DND-41 (cell line): ENCODE measurements around the gene ECT2L.

ENCODE experiments used
- ATAC-seq: fragments of 200-7000 bp; cut with Tn5 transposase; 3 replicates; pipeline ENCODE4 v1.9.1; 2021; ENCODE audit warnings: low read depth; ENCODE audit not compliant: insufficient read depth
- DNase-seq: peaks from one replicate; pipeline ENCODE4 v3.0.0-alpha.2; 2020
- H2AFZ ChIP-seq: 2 replicates; pipeline ENCODE4 v1.6.0; 2012; ENCODE audit warnings: low read depth, low read length
- H3K27ac ChIP-seq: 2 replicates; pipeline ENCODE4 v1.5.1; 2012; ENCODE audit warnings: low read length, inconsistent platforms
- H3K27me3 ChIP-seq: fragments of 200-600 bp; sonication (generic); 2 replicates; pipeline ENCODE4 v1.6.0; 2012; ENCODE audit warnings: low read length, mild to moderate bottlenecking, inconsistent platforms; ENCODE audit not compliant: insufficient read depth, poor library complexity
- H3K36me3 ChIP-seq: 2 replicates; pipeline ENCODE4 v1.5.1; 2012; ENCODE audit warnings: low read length, inconsistent platforms; ENCODE audit not compliant: insufficient read depth
- H3K4me1 ChIP-seq: 2 replicates; pipeline ENCODE4 v1.5.1; 2012; ENCODE audit warnings: mild to moderate bottlenecking, low read length; ENCODE audit not compliant: insufficient read depth
- H3K4me2 ChIP-seq: 2 replicates; pipeline ENCODE4 v1.6.0; 2012; ENCODE audit warnings: mild to moderate bottlenecking, moderate library complexity, low read length, inconsistent platforms; ENCODE audit not compliant: insufficient read depth
- H3K4me3 ChIP-seq, 2 experiments: fragments of 200-600 bp in 1 of 2; shearing (Covaris generic) in 1 of 2; 2 replicates each; pipeline ENCODE4 v1.5.1; 2012 to 2016; ENCODE audit warnings: inconsistent platforms in 2 of 2, low read length in 2 of 2, mild to moderate bottlenecking in 2 of 2, low read depth in 1 of 2, moderate library complexity in 1 of 2
- H3K79me2 ChIP-seq: 2 replicates; pipeline ENCODE4 v1.6.0; 2012; ENCODE audit warnings: low read length, inconsistent platforms; ENCODE audit not compliant: insufficient read depth
- H3K9ac ChIP-seq: 2 replicates; pipeline ENCODE4 v1.6.0; 2012; ENCODE audit warnings: low read depth, mild to moderate bottlenecking, inconsistent platforms, low read length, moderate library complexity
- H3K9me3 ChIP-seq: 2 replicates; pipeline ENCODE4 v1.5.1; 2012; ENCODE audit warnings: low read length, moderate library complexity, mild to moderate bottlenecking, inconsistent platforms; ENCODE audit not compliant: insufficient read depth, severe bottlenecking
- H4K20me1 ChIP-seq: 2 replicates; pipeline ENCODE4 v1.6.0; 2012; ENCODE audit warnings: low read length; ENCODE audit not compliant: insufficient read depth
- EZH2 ChIP-seq: IDR thresholded peaks from 3 replicates; pipeline ENCODE4 v1.6.1; 2012; ENCODE audit warnings: borderline replicate concordance, low read depth, mild to moderate bottlenecking, moderate library complexity, low read length, inconsistent platforms; ENCODE audit not compliant: severe bottlenecking
- TF ChIP-seq, protein P1 (sequence below): IDR thresholded peaks from 2 replicates; pipeline ENCODE4 v1.5.1; 2012; ENCODE audit warnings: borderline replicate concordance, low read length, moderate library complexity, mild to moderate bottlenecking; ENCODE audit not compliant: poor library complexity, severe bottlenecking; ENCODE audit errors: extremely low read depth

ECT2L gene

DNA sequence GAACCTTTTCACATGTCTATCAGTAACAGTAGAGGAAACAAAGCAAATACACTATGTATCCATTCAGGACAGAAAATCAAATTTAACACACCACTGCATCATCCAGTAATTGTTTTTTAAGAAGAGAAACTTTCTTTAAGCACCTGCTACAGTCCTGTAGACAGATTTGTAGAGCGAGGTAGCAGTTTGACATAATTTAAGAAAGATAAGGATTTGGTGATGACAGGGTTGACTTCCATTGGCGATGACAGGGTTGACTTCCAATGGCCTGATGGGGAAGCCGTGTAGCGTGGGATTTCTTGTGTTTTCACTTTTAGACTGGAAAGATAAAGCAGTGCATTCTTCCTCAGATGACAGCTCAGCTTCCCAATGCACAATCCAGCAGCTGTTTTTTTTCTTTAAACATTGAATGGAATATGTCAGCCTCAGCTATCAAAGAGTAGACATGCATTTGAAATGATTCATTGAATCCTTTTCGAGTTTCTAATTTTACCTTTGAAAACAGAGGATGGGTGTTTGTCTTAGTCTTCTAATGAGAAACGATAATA lies 68.5 kb downstream of the ECT2L start:
- Histone ChIP-seq H3K9ac (no peak overlapping the region), H3K79me2 (no peaks in the 10 kb centered on the region), H3K4me1 (no peaks in the 10 kb centered on the region), H3K4me2 (no peak overlapping the region), H3K36me3 (no peaks in the 10 kb centered on the region), H2AFZ (no peak overlapping the region), H3K9me3 (no peaks in the 10 kb centered on the region), H3K27me3 (no peaks in the 10 kb centered on the region), H3K4me3 (no peak overlapping the region), H3K27ac (no peak overlapping the region), H4K20me1 (no peaks in the 10 kb centered on the region)
- TF ChIP-seq, protein P1, sequence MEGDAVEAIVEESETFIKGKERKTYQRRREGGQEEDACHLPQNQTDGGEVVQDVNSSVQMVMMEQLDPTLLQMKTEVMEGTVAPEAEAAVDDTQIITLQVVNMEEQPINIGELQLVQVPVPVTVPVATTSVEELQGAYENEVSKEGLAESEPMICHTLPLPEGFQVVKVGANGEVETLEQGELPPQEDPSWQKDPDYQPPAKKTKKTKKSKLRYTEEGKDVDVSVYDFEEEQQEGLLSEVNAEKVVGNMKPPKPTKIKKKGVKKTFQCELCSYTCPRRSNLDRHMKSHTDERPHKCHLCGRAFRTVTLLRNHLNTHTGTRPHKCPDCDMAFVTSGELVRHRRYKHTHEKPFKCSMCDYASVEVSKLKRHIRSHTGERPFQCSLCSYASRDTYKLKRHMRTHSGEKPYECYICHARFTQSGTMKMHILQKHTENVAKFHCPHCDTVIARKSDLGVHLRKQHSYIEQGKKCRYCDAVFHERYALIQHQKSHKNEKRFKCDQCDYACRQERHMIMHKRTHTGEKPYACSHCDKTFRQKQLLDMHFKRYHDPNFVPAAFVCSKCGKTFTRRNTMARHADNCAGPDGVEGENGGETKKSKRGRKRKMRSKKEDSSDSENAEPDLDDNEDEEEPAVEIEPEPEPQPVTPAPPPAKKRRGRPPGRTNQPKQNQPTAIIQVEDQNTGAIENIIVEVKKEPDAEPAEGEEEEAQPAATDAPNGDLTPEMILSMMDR = no peak
- no peak for TF ChIP-seq EZH2
- ATAC-seq (no peak), DNase-seq (no peak)

DNA sequence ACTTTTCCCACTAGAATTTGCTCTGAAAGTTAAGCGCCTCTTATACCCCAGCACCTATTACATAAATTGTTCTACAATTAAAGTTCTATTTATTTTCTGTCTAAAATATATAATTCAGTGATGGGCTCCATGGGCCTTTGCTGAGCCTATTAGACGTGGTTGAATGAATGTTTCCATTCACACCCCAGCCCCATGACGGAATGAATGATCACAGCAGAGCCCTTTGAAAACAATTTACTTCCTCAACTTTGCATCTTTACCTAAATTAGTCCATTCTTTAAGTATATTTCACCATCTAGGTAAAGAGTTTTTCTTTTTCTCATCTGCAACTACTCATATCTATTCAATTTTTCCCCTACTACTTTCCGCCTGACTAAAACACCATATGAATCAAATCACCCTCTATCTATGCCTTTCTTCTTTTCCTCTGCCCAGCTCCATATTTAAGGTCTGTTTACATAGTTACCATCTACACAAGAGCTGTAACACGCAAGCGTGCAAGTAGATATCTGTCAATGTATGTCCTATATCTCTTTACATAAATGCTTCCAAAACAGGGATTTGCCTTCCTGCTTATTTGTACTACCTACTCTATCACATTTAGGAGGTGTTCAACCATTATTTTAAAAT lies 69.7 kb downstream of the ECT2L start:
- H2AFZ ChIP-seq = no peak overlapping the region
- H4K20me1 ChIP-seq = no peaks in the 10 kb centered on the region
- no peaks in the 10 kb centered on the region for H3K79me2 ChIP-seq
- no peak overlapping the region for H3K9ac ChIP-seq
- DNase-seq (no peak), ATAC-seq (no peak)
- no peaks in the 10 kb centered on the region for H3K36me3 ChIP-seq
- no peak overlapping the region for H3K4me2 ChIP-seq
- TF ChIP-seq EZH2 = no peak
- TF ChIP-seq, protein P1 = no peak
- no peak overlapping the region for H3K27ac ChIP-seq
- H3K9me3 ChIP-seq = no peaks in the 10 kb centered on the region
- H3K4me1 ChIP-seq = no peaks in the 10 kb centered on the region
- H3K4me3 ChIP-seq = no peak overlapping the region
- no peaks in the 10 kb centered on the region for H3K27me3 ChIP-seq

DNA sequence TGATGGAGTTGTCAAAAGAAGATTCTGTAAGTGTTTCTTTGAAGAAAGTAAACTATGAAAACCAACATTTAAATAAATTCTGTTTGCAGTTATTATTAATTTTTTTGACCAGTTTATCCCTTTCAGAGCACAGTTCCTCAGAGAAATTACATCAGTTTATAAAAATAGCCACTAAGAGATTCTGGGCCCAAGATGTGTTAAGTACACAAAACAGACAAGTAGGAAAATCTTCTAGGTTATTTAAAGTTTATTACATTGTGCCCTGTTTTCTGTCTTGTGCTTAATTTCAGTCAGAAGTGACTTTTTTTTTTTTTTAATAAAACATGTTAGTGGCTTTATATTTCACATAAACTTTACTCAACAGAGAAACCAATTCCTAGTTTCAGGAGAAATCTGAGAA lies 72.3 kb downstream of the ECT2L start:
- H3K36me3 ChIP-seq = no peaks in the 10 kb centered on the region

More for the DNA sequence above, 72.3 kb downstream of the ECT2L start:
- H3K4me2 ChIP-seq = no peak overlapping the region
- ATAC-seq (no peak), DNase-seq (no peak)
- H3K4me3 ChIP-seq = no peak overlapping the region
- no peak overlapping the region for H3K27ac ChIP-seq
- no peak overlapping the region for H3K9ac ChIP-seq
- H4K20me1 ChIP-seq = no peaks in the 10 kb centered on the region
- no peaks in the 10 kb centered on the region for H3K79me2 ChIP-seq
- no peak overlapping the region for H2AFZ ChIP-seq
- H3K4me1 ChIP-seq = no peaks in the 10 kb centered on the region
- TF ChIP-seq, protein P1 = no peak
- no peak for TF ChIP-seq EZH2
- H3K9me3 ChIP-seq = no peaks in the 10 kb centered on the region
- no peaks in the 10 kb centered on the region for H3K27me3 ChIP-seq
